ENCODE measurements around the gene TMBIM1. TPM values are rescaled to one million over a fixed set of nuclear protein-coding genes. Genes with fewer than 3 reads are reported as not detected.

The TMBIM1 gene
- total RNA-seq, 3 donors from 2014 or later, result 168 to 330 (median 170) TPM

DNA sequence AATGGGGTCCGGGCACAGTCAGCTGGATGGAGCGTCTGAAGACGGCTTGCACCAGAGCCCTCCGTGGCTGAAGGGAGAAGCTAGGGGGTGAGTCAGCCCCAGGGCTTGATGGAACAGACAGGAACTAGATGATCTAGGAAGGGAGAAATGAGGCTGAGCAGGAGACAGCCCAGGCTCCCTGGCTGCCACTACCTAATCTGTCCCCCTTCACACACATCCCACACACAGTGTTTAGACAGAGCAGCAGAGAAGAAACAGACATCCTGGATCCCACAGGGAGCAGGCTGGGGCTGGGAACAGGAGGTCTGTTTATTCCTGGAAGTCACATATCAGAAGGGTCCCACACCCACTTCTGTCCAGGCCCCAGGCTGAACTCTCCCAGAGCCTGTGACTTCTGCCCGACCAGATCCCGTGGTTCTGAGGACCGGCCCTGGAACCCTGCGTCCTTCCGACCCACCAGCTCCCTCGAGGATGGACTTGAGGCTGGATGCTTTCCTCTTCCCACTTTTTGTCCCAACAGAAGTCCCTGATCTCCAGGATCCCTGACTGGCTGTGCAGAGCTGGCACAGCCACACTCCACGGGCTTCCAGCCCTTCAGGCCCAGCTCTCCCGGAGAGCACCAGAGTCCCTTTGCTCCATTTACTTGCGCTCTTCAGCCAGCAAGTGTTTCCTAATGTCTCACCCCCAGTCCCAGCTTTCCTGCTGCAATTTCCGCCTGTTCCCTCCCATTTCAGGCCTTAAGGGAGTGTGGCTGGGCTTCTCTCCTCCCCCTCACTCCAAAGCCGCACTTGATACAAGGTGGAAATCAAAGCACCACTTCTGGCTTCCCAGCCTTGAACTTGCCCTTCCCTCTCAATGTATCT, 33.0 kb downstream of the TMBIM1 start:
- intact Hi-C loops (cut with DNase I; ENCODE audit: low total_unique reads), result no loop called here
- peak overlapping the region; percentile 79 to 96 for H3K27ac ChIP-seq
- peak in 2 of 3 donors; percentile 20 to 48 for TF ChIP-seq POLR2AphosphoS5 (IDR thresholded peaks at IDR 0.05)
- peak; percentile 34 for TF ChIP-seq POLR2A (IDR thresholded peaks at IDR 0.05)
- TF ChIP-seq, protein P1, sequence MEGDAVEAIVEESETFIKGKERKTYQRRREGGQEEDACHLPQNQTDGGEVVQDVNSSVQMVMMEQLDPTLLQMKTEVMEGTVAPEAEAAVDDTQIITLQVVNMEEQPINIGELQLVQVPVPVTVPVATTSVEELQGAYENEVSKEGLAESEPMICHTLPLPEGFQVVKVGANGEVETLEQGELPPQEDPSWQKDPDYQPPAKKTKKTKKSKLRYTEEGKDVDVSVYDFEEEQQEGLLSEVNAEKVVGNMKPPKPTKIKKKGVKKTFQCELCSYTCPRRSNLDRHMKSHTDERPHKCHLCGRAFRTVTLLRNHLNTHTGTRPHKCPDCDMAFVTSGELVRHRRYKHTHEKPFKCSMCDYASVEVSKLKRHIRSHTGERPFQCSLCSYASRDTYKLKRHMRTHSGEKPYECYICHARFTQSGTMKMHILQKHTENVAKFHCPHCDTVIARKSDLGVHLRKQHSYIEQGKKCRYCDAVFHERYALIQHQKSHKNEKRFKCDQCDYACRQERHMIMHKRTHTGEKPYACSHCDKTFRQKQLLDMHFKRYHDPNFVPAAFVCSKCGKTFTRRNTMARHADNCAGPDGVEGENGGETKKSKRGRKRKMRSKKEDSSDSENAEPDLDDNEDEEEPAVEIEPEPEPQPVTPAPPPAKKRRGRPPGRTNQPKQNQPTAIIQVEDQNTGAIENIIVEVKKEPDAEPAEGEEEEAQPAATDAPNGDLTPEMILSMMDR (IDR thresholded peaks at IDR 0.05), result no peak
- H3K36me3 ChIP-seq, result peaks cover 11% of the 10 kb centered on the region
- no peaks in the 10 kb centered on the region for H3K27me3 ChIP-seq
- DNase-seq (ENCODE audit: low spot score in 2 of 2), result peak in 1 of 2 donors; percentile 52
- H3K9me3 ChIP-seq, result no peaks in the 10 kb centered on the region
- peak overlapping the region in 2 of 3 donors; percentile 0 to 48 for H3K4me3 ChIP-seq
- H3K4me1 ChIP-seq, result no peaks in the 10 kb centered on the region

DNA sequence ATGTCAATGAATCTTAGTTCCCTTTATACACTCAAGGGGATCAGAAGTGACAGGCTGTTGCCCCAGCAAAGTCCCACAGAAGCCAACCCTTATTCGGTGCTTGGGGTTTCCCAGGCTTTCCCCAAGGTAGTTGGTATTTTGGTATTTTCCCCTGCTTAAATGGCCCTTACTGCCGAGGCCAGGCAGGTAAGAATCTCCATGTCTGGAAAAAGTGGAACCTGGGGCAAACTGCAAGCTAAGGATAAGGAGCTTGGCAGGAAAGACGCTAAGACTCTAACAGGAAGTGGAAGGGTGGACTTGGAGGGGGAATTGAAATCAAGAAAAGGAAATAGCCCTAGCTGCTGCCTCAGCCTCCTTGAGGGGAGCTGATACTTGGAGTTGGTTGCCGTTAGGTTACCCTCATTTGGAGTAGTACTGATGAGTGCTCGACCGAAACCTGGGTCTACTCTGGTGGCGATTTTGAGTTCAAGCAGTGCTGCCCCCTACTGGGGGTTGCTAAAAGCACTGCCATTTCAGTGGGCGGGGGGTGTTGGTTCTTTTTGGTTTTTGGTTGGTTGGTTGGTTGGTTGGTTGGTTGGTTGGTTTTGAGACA, 34.8 kb downstream of the TMBIM1 start:
- Histone ChIP-seq H3K36me3 (peaks cover 18% of the 10 kb centered on the region), H3K4me1 (no peaks in the 10 kb centered on the region)
- intact Hi-C loops (cut with DNase I; ENCODE audit: low total_unique reads), result no loop called here

DNA sequence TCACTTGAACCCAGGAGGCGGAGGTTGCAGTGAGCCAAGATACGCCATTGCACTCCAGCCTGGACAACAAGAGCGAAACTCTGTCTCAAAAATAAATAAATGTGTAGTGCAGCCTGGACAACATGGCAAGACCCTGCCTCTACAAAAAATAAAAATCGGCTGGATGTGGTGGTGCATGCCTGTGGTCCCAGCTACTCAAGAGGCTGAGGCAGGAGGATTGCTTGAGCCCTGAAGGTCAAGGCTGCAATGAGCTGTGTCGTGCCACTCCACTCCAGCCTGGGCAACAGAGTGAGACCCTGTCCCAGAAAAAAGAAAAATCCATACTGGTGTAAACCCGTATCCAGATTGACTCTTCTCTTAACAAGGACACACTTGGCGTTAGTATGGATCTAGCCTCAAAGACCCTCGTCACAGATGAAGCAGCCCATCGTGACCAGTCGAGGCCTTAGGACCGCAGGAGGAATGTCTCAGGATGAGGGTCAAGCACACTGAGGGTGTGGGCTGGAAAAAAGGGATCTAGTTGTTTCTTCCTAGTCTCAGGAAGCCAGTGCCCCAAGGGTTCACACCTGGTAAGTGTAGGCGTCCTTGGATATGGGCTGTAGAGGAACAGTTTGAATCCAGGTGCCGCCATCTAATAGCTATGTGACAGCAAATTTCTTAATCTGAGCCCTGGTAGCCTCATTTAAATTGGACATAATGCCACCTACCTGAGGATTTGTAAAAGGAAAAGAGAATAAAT, 35.5 kb downstream of the TMBIM1 start:
- Histone ChIP-seq H3K27ac (peak overlapping the region in 1 of 2 donors; percentile 62), H3K4me3 (no peak overlapping the region), H3K9me3 (no peaks in the 10 kb centered on the region), H3K4me1 (no peaks in the 10 kb centered on the region), H3K36me3 (peaks cover 18% of the 10 kb centered on the region), H3K27me3 (no peaks in the 10 kb centered on the region)
- peak in 1 of 2 donors; percentile 5 for DNase-seq (ENCODE audit: low spot score in 2 of 2)
- intact Hi-C loops (cut with DNase I; ENCODE audit: low total_unique reads), result no loop called here
- TF ChIP-seq POLR2AphosphoS5 (IDR thresholded peaks at IDR 0.05) (no peak), POLR2A (IDR thresholded peaks at IDR 0.05) (no peak)
- TF ChIP-seq, protein P1 (IDR thresholded peaks at IDR 0.05), result no peak

More for the DNA sequence above, 34.8 kb downstream of the TMBIM1 start:
- H3K4me3 ChIP-seq, result no peak overlapping the region
- H3K27ac ChIP-seq, result peak overlapping the region; percentile 48 to 62
- no peaks in the 10 kb centered on the region for H3K9me3 ChIP-seq
- peak in 1 of 2 donors; percentile 7 for DNase-seq (ENCODE audit: low spot score in 2 of 2)
- no peaks in the 10 kb centered on the region for H3K27me3 ChIP-seq
- TF ChIP-seq POLR2A (IDR thresholded peaks at IDR 0.05) (no peak), POLR2AphosphoS5 (IDR thresholded peaks at IDR 0.05) (no peak)
- TF ChIP-seq, protein P1 (IDR thresholded peaks at IDR 0.05), result peak in 2 of 3 donors; percentile 20 to 27

DNA sequence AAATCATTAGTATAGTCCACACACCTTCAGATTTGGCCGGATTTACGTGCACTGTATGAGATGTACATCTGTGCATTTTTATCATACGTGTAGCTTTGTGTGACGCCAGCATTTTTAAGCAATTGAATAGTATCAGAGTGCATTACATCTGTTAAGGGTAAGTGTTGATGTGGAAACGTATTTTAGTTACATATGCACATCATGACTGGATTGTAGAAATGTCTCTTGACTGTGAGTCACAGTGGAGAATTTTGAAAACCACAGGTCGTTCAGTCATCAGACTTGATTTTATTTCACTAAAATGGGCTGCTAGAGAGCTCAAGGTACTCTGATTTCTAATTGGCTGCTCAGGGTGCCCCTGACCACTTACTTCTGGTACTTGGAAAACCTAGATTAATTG, 36.9 kb downstream of the TMBIM1 start:
- DNase-seq (ENCODE audit: low spot score in 2 of 2), result no peak
- intact Hi-C loops (cut with DNase I; ENCODE audit: low total_unique reads), result no loop called here
- Histone ChIP-seq H3K27me3 (no peaks in the 10 kb centered on the region), H3K36me3 (peaks cover 18% of the 10 kb centered on the region), H3K4me3 (no peak overlapping the region), H3K4me1 (no peaks in the 10 kb centered on the region), H3K9me3 (no peaks in the 10 kb centered on the region), H3K27ac (no peak overlapping the region)
- no peak for TF ChIP-seq POLR2AphosphoS5 (IDR thresholded peaks at IDR 0.05)

DNA sequence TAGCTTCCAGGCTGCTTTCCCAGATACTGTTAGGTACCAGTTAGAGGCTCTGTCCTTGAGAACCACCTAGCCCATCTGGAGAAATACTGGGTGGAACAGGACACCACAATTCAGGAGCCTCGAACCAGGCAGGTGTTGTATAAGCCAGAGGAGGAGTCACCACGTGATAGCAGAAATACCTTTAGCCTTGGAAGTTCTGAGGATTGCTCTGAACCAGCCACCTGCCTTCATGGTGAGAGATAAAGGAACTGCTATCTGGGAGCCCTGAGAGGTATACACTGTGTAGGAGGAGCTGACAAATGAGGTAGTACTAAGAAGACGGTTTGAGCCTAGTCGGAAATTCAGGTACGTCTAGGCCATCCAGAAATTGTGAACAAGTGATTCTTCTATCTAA, 39.1 kb downstream of the TMBIM1 start:
- intact Hi-C loops (cut with DNase I; ENCODE audit: low total_unique reads), result no loop called here

More for the DNA sequence above, 39.1 kb downstream of the TMBIM1 start:
- no peak overlapping the region for H3K27ac ChIP-seq
- TF ChIP-seq POLR2A (IDR thresholded peaks at IDR 0.05), result no peak
- TF ChIP-seq POLR2AphosphoS5 (IDR thresholded peaks at IDR 0.05), result no peak
- TF ChIP-seq, protein P1 (IDR thresholded peaks at IDR 0.05), result no peak
- no peaks in the 10 kb centered on the region for H3K27me3 ChIP-seq
- no peak overlapping the region for H3K4me3 ChIP-seq
- peaks cover 18% of the 10 kb centered on the region for H3K36me3 ChIP-seq
- no peaks in the 10 kb centered on the region for H3K9me3 ChIP-seq
- no peaks in the 10 kb centered on the region for H3K4me1 ChIP-seq
- no peak for DNase-seq (ENCODE audit: low spot score in 2 of 2)

Measured in breast epithelium (tissue), 4 donors.